Activated CD4-positive, alpha-beta T cell treated with anti-CD3 and anti-CD28 coated beads for 24 hours (primary cell): Measurements from ENCODE around the gene NFIA.

ENCODE experiments used
- DNase-seq, 2 donors: peaks; one replicate each; pipeline ENCODE4 v3.0.0-alpha.2; 2020; ENCODE audit warnings: low read depth in 2 of 2

NFIA gene

DNA sequence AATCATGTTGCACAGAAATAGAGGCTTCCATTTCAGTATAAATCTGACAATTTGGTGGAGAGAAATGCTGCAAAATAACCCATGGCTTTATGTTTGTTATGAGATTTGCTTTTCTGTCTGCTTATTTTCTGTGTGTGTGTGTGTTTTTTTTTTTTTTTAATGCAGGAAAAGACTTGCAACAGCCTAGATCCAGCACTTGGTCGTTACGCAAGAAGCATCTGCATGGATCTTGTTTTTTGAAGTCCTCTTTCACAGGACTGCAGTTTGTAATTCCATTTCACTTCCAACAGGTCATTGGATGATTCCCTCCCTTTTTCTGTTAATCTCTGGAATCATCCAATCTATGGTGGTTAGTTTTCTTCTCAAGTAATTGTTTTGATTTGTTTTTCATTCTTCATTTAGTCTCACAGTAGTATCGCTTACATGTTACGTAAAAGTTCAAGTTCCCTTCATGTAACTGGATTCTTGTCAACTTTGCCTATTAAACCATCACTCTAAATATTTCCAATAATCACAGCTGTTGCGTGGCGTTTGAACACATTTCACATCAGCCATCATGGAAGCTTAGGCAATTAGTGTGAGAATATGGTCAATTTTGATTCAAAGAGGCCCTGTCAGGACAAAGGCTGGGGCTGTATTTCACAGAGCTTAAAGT is 312.9 kb downstream of the NFIA start:
- no peak for DNase-seq

DNA sequence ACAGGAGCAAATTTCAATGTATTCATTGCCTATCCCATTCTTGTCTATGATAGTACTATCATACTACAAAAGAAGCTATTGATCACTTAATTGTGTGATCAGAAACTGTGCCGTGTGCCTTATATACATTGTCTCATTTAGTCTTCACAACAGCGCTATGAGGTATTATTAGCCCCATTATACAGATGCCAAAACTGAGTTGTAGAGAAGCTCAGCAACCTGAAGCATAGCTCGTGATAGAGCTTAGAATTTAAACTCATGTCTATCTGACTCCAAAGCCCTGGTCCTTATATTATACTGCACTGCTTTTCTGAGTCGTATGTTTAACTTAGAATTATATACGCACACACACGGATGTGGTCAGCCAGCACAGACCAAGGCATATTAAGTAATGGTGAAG is 315.1 kb downstream of the NFIA start:
- no peak for DNase-seq

DNA sequence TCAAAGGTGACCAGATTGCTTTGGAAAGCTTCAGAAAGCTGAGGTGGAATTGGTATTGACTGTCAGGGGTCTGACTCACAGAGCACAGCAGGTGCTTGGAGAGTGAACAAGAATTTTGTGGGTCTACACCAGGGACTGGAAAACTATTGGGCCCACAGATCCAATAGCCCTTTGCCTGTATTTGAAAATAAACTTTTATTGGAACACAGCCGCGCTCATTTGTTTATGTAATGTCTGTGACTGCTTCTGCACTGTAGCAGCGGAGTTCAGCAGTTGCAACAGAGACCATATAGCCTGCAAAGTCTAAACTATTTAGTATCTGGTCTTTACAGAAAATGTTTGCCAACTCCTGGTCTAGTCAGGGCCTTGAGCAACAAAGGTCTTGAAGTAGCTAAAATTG is 315.6 kb downstream of the NFIA start:
- no peak for DNase-seq

DNA sequence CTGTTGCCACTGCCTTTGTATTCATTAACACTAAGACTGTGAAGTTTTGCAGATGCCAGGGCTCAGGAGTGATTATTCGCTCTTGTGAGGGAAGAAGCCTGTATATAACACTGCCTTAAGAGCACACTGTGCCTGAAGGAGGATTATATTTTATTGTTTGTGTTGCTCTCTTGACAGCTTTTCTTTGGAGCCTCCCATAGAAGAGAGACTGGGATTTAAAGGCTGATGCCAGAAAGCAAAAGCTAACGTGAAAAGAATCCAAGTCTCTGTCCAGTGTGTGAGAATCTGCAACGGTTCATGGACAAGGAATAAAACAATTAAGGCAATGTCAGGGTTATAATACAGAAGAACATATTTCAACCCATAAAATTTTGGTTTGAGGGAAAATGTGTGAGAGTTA is 316.8 kb downstream of the NFIA start:
- DNase-seq: no peak

DNA sequence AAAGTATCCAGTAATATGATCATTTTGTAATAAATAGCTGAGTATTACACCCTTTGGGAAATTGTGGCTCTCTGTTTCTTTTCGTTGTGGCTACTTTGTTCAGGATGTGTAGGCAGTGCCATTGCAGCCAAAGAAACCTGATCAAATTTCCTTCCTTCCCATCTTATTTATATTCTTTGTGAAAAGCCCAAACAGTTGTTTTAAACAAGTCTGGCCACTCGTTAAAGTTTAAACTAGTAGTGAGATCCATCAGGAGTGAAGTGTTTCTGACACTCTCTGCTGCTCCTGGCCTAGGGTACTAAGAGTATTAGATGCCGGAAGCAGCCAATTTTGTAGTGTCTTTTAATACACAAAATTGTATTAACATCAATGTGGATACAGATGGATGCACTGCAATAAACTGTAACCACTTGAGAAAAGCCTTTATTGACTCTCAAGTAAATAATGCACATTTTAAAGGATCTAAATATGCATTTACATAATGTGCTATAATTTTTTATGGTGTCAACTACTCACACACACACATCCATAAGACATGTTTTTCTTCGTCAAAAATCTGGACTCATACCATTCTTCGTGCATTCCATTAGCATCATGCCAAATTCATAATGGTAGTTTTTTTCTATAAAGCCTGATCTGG is 317.9 kb downstream of the NFIA start:
- DNase-seq: no peak

DNA sequence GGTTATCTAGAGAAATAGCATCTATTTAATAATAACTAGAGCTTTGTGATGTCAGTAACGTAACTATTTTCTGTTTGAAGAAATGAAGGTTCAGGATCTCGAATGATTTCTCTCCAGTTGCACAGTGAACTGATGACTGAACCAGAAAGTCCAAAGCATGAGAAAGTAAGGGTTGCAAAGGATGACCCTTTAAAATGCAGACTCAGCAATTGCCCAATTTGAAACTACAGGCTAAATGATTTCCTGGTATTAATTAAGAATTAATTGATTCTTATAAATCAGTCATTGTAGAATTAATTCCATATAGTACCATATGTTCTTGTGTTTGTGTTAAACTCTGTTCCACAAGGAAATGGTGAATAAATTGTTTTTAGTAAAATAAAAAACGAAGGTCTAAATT is 318.6 kb downstream of the NFIA start:
- DNase-seq: no peak

DNA sequence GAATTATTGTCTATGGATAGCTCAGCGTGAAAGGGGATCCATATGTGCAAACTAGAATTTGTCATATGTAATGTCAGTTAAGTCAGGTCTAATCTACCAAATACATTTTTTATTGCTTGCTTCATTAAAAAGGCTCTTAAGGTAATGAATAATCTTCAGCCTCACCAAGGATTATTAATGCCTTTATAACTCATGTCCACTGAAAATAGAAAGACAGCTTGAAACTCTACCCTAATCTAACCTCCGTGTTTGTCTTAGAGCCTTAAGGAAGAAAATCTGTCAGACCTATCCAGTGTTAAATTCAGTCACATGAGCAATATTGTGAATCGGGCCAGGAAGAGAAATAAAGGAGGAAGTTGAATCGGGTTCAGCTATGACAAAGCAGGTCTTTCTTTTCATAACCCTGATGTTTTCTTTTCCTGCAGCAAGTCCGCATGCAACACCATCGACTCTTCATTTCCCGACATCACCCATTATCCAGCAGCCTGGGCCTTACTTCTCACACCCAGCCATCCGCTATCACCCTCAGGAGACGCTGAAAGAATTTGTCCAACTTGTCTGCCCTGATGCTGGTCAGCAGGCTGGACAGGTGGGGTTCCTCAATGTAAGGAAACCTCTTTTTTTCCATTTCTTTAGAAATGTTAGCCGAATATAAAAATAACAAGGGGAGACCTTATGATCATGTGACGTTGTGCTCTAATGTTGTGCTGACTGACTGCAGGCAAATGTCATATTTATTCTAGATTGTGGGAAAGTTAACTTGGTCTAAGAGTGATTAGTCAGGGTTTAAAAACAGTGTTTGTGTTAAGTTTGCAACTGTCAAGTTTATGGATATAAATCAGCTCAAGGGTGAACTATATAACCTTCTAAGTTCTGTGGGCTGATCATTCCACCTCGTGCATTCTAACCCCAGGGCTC is 321.6 kb downstream of the NFIA start:
- DNase-seq: no peak

DNA sequence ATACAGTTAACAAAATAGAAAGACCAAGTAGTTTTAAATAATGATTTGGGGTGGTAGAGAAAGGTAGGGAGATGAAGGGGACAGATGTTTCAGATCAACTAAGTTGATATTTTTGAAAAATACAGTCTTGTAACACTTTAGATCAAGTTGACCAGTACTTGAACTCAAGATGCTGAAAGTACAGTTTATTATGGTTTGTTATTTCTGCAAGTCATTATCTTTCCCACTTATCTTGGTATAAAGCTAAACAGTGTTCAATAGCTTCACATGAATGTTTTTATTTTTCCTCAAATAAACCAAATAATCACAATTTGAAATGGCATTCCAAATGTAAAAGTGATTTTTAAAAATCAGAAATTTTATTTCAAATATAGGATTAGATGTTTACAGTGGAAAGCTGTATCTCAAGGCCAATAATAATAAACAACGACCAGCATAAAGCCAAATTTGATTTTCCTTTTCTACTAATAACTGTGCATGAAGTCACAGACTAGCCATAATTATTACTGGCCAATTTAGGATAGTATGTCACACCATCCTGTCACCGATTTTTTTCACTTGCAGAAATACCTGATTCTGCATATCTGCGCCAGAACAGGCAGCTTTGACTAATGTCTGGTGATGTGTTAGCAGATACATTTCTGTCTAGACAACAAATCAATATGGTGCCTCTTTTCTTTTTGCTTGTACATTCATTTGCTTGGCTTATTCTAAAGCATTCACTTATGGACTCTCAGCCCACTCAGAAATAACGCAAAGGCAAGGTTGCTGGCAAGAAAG is 322.4 kb downstream of the NFIA start:
- DNase-seq: no peak

DNA sequence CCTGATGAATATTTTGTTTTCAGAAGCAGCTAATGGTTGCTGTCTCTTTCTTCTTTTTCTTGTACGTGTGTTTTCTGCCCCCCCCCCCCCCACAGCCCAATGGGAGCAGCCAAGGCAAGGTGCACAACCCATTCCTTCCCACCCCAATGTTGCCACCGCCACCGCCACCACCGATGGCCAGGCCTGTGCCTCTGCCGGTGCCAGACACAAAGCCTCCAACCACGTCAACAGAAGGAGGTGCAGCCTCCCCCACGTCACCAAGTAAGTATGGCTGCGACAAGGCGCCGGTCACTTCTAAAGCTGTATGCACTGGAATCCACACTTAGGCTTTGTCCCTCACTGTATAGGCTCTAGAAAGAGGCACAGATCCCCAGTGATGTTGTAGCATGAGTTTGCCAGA is 324.1 kb downstream of the NFIA start:
- DNase-seq: no peak

DNA sequence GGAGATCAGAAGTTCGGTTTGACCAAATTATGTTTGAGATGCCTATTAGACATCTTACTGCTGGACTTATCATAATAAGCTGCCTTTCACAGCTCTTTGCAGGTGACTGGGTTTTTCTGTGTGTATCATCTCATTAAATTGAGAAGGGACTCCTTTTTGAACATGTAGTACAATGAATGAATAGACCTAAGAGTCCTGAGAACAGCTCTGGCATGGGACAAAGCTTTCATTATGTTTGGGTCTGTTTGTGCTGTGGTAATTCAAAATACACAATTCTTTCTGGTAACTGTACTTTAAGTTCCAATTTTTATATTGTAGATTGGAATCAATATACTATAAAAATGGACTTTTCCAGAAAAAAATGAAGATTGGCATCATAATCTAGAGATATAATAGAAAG is 330.2 kb downstream of the NFIA start:
- no peak for DNase-seq

DNA sequence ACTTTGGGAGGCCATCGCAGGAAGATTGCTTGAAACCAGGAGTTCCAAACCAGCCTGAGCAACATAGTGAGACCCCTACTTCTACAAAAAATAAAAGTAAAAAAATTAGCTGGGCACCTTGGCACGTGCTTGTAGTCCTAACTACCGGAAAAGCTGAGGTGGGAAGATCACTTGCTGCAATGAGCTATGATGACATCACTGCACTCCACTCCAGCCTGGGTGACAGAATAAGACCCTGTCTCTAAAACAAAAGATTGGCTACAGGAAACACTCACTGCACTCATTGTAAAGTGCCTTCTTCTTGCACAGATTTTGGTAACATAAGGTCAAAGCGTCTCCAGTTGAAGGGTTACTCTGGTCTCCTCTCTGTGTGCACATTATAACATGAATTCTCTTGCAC is 336.8 kb downstream of the NFIA start:
- DNase-seq: no peak

DNA sequence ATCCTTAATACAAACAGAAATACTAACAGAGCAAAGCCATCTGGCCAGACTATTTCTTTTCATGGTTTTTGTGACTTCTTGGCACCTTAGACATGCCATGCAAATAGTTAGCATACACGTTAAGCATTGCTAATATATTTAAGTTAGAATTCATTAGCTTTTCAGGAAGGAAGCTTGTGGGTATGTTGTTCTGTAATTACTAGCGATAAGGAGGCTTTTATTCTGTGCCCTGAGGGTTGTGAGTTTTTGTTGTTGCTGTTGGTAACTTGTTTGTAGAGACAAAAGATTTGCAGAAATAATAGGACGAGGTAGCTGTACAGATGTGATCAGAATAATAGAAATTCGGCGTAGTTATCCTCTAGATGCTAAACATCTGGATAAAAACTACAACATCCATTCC is 337.3 kb downstream of the NFIA start:
- no peak for DNase-seq

DNA sequence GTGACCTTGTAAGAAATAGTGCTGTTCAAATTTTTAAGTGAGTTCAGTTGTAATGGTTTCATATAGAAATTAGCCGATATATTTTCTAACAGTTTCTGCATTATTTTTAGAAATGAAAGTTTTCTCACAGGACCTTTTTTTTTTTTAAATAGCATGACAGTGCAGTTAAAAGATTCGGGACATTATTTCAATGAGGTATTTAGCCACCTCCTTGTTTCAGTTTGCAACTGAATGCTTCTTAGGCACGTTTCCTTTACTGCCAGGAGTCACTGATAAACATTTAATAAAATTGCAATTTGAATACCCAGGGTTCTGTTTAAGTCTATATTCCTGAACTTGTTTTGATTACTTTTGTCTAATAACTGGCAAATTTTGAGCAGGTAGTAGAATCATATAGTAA is 337.9 kb downstream of the NFIA start:
- DNase-seq: no peak

DNA sequence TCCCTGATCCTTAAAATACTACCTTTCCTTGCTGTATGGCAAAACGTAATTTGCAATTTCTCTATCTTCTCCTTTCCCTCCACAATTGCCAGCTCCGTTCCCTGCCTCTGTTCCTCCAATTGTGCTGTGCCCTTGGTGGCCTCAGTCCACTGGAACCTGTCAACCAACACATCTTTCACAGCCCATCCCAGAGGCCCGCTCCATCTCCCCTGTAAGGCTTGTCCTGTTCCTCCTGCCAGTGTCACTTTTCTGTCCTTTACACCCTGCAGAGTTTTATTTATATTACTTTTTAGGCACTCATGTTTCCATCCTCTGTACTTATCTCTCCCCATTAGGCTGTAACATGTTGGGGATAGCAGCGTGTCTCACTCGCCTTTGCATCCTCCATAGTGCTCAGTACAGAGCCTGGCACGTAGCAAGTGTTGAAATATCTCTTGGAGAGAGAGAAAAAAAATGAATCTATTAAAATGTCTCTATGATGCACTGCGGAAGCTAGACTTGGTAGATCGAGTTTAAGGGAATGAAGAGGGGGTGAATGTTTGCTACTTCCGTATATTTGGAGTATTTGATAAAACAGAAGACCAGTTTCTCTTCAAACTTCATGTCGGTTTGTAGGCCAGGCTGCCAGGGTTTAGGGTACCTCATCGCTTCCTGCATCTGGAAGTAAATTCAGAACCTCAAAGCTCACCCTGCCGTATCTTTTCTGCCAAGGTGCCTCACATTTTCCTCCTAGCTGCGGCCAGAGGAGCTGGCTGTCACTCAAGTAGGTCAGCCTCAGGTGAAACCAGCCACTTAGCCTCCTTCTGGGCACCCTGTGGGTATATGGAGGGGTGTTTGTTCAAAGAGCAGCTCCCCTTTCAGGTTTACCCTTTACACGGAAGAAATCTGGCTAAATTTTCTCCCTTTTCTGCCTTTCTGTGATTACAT is 338.8 kb downstream of the NFIA start:
- no peak for DNase-seq

DNA sequence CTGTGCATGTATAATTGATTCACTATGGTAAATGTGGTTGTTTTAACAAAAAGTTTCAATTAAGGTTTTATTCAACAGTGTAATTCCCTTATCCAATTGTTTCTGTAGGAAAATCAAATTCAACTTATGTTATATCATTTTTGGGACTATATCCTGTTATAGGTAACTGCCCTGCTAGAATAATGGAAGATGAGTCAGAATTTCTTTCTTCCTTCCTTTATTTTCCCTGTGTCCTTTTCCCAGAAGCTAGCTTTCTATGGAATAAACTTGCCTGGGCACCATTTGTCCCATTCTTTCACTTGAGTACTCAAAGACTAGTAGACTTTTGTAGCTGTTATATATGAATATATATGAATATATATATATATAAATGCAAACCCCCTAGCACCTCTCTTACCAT is 341.3 kb downstream of the NFIA start:
- no peak for DNase-seq

DNA sequence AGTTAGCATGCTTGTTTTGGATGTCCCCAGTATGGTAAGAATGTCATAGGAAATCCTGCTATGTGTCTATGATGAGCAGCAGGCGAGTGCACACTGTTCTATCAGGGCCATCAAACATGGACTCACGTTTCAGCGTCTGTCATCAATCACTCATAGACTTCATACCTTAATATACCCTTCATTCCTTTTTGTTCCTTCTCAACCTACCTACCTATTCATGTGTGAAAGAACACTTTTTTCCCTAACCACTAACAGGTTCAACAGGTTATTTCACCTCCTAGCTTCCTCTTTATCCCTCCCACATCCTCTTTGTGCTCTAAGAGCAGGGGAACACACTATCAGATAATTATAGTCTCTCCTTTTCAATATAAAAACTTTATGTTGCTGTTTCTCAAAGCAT is 342.0 kb downstream of the NFIA start:
- DNase-seq: no peak

DNA sequence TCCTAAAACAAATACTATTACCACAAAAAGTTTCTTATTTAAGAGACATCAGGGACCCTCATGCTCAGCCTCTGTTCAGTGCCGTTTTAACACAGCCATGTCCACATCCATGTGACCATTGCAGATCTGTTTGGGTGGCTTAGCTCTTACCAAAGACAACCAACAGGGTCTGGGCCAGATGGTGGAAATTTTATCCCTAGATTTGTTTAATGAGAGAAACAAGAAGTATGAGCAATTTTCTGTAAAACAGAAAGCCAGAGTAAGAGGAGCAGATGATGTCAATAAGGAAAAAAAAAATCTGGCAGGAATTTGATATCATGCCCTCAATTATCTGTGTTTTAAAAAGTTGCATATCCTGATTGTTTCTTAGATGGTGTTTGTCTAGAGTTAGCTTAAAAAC is 342.7 kb downstream of the NFIA start:
- no peak for DNase-seq

DNA sequence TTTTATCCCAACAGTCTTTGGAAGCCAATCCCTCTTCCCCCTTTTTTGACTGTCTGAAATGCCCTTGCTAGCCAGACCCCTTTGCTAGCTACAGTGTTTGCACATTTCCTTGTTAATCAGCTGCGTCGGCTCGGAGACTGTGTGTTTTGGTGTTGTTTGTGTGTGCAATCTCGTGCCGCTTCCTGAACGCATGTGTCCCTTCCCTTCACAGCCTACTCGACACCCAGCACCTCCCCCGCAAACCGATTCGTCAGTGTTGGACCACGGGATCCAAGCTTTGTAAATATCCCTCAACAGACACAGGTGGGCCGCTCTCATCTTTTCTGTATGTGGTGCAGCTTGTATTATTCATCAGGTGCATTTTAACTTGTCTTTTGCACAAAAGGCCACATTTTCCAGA is 343.9 kb downstream of the NFIA start:
- DNase-seq: no peak

DNA sequence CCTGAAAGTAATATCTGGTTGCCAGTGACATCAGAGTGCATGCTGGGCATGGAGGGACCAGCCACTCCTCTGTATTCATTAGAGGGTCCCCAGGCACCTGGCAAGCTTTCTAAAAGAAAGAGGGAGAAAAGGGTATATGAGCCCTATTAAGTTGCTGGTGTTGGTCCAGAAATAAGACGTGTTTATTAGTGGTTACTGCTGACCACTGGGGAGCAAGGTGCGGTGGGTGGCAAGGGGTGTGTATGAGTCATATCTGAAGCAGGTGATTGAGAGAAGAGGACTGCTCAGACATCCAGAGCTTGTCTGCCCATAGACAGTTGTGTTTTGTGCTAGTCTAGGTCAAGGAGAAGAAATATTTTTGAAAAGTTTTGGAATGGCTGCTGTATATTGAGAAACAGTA is 344.5 kb downstream of the NFIA start:
- DNase-seq: no peak

DNA sequence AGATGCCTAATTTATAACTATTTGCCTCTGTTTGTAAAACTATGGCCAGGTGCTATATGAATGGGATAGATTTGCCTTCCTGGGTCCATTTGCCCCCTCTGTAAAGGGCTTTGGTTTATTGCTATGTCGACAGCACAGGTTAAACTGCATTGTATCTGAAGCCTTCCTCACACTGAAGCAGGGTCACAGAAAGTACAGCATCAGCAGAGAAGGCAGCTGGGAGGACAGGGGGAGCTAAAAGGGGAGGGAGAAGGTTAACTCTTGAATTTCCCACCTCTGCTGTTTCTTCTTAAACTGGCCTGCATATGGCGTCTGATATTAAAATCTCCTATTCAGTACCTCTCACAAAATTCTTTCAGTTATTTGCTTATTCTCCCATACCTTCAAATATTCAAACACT is 345.1 kb downstream of the NFIA start:
- no peak for DNase-seq

DNA sequence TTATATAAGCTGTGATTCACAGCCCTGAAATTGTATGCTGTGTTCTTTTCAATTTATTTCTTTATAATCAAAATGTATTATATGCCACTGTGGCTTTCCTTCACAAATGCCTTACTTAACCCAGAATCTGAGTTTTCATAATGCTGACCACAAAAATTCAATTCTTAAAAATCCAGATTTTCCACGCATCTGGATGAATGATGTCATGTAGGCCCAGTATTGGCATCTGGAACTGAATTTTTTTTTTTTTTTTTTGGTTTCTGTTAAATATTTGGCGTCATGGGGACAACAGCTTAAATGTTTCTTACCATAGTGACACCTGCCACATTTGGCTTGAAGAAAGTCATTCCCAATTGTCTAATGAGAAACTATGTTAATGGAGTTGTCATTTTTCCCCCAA is 345.8 kb downstream of the NFIA start:
- no peak for DNase-seq
